SK-N-SH treated with all-trans-retinoic acid at 6 μM for 48 hours (cell line): ENCODE measurements around the gene NPAS3.
A peak's percentile ranks its signal among the peaks of the same experiment; 100 is the strongest.

Experiments used
- ATAC-seq: fragments of 200-7000 bp; cut with Tn5 transposase; 3 replicates; pipeline ENCODE4 v1.9.1; 2020; ENCODE audit warnings: mild to moderate bottlenecking, moderate library complexity
- ARNTL ChIP-seq: fragments of 450-650 bp; formaldehyde crosslinking; IDR thresholded peaks from 2 replicates; pipeline ENCODE4 v1.5.0; 2020; ENCODE audit warnings: low read depth, mild to moderate bottlenecking, moderate library complexity, borderline replicate concordance
- BACH2 ChIP-seq: fragments of 250-450 bp; sonication (Bioruptor Pico); IDR thresholded peaks from 2 replicates; pipeline ENCODE4 v1.9.0; 2021; ENCODE audit warnings: mild to moderate bottlenecking, borderline replicate concordance
- CREB5 ChIP-seq: fragments of 250-450 bp; sonication (Bioruptor Pico); IDR thresholded peaks from 2 replicates; pipeline ENCODE4 v1.5.1; 2020; ENCODE audit warnings: low read depth, mild to moderate bottlenecking, moderate library complexity
- CSDC2 ChIP-seq: fragments of 250-450 bp; sonication (Bioruptor Pico); IDR thresholded peaks from 2 replicates; pipeline ENCODE4 v1.5.0; 2020; ENCODE audit warnings: mild to moderate bottlenecking, moderate library complexity
- CSRNP3 ChIP-seq: fragments of 250-450 bp; sonication (Bioruptor Pico); IDR thresholded peaks from 2 replicates; pipeline ENCODE4 v1.5.1; 2021; ENCODE audit warnings: mild to moderate bottlenecking, moderate library complexity
- ESRRG ChIP-seq: fragments of 250-450 bp; sonication (Bioruptor Pico); IDR thresholded peaks from 2 replicates; pipeline ENCODE4 v1.6.1; 2021; ENCODE audit warnings: mild to moderate bottlenecking
- GLIS3 ChIP-seq: fragments of 250-450 bp; sonication (Bioruptor Pico); IDR thresholded peaks from 2 replicates; pipeline ENCODE4 v1.5.0; 2020; ENCODE audit warnings: mild to moderate bottlenecking, moderate library complexity
- ISL1 ChIP-seq: fragments of 250-450 bp; sonication (Bioruptor Pico); IDR thresholded peaks from 2 replicates; pipeline ENCODE4 v2.1.2; 2022; ENCODE audit warnings: mild to moderate bottlenecking, moderate library complexity
- OSR1 ChIP-seq: fragments of 250-450 bp; sonication (Bioruptor Pico); IDR thresholded peaks from 2 replicates; pipeline ENCODE4 v1.8.0; 2022; ENCODE audit warnings: moderate library complexity, mild to moderate bottlenecking, inconsistent platforms
- PATZ1 ChIP-seq: fragments of 250-450 bp; sonication (Bioruptor Pico); IDR thresholded peaks from 2 replicates; pipeline ENCODE4 v1.8.0; 2020; ENCODE audit warnings: mild to moderate bottlenecking, moderate library complexity, borderline replicate concordance
- POU6F1 ChIP-seq: fragments of 250-450 bp; sonication (Bioruptor Pico); IDR thresholded peaks from 2 replicates; pipeline ENCODE4 v1.8.0; 2021; ENCODE audit warnings: low read depth, mild to moderate bottlenecking, moderate library complexity, borderline replicate concordance
- PPARA ChIP-seq: fragments of 250-450 bp; sonication (Bioruptor Pico); IDR thresholded peaks from 2 replicates; pipeline ENCODE4 v1.5.0; 2020; ENCODE audit warnings: mild to moderate bottlenecking, borderline replicate concordance
- RARB ChIP-seq: fragments of 250-450 bp; sonication (Bioruptor Pico); IDR thresholded peaks from 2 replicates; pipeline ENCODE4 v1.8.0; 2021; ENCODE audit warnings: mild to moderate bottlenecking, moderate library complexity
- SNAI2 ChIP-seq: fragments of 250-450 bp; sonication (Bioruptor Pico); IDR thresholded peaks from 2 replicates; pipeline ENCODE4 v1.5.0; 2020; ENCODE audit warnings: mild to moderate bottlenecking, moderate library complexity
- TOX ChIP-seq: fragments of 250-450 bp; sonication (Bioruptor Pico); IDR thresholded peaks from 2 replicates; pipeline ENCODE4 v1.8.0; 2021; ENCODE audit warnings: mild to moderate bottlenecking, moderate library complexity, borderline replicate concordance
- TSHZ2 ChIP-seq: fragments of 250-450 bp; sonication (Bioruptor Pico); IDR thresholded peaks from 2 replicates; pipeline ENCODE4 v1.5.0; 2020; ENCODE audit warnings: mild to moderate bottlenecking, moderate library complexity
- ZC3H10 ChIP-seq: fragments of 250-450 bp; sonication (Bioruptor Pico); IDR thresholded peaks from 2 replicates; pipeline ENCODE4 v1.5.1; 2021; ENCODE audit warnings: mild to moderate bottlenecking, moderate library complexity
- ZFP3 ChIP-seq: fragments of 250-450 bp; sonication (Bioruptor Pico); IDR thresholded peaks from 2 replicates; pipeline ENCODE4 v1.5.0; 2020; ENCODE audit warnings: mild to moderate bottlenecking, moderate library complexity
- ZFP30 ChIP-seq: fragments of 450-650 bp; formaldehyde crosslinking; IDR thresholded peaks from 2 replicates; pipeline ENCODE4 v1.5.0; 2022; ENCODE audit warnings: mild to moderate bottlenecking, moderate library complexity
- ZNF565 ChIP-seq: fragments of 450-650 bp; formaldehyde crosslinking; conservative IDR thresholded peaks from 2 replicates; pipeline ENCODE4 v1.5.0; 2020; ENCODE audit warnings: low read depth, mild to moderate bottlenecking, moderate library complexity
- ZNF70 ChIP-seq: fragments of 450-650 bp; formaldehyde crosslinking; IDR thresholded peaks from 2 replicates; pipeline ENCODE4 v1.5.0; 2020; ENCODE audit warnings: mild to moderate bottlenecking, moderate library complexity
- ZNF8 ChIP-seq: fragments of 450-650 bp; formaldehyde crosslinking; IDR thresholded peaks from 2 replicates; pipeline ENCODE4 v1.5.0; 2020; ENCODE audit warnings: mild to moderate bottlenecking, moderate library complexity

The NPAS3 gene

GRCh38 chr14:33566082-33566481 lies 627.4 kb downstream of the NPAS3 start:
- ATAC-seq, result no peak
- TF ChIP-seq PPARA (CRISPR knock-in tag) (no peak), TSHZ2 (no peak), POU6F1 (CRISPR knock-in tag) (no peak), ZNF8 (no peak), ARNTL (CRISPR knock-in tag) (no peak), BACH2 (CRISPR knock-in tag) (no peak), SNAI2 (CRISPR knock-in tag) (no peak), TOX (no peak), GLIS3 (CRISPR knock-in tag) (no peak), RARB (CRISPR knock-in tag) (no peak), ZC3H10 (CRISPR knock-in tag) (no peak), PATZ1 (CRISPR knock-in tag) (no peak), ZNF70 (no peak), ESRRG (no peak), OSR1 (no peak), ISL1 (CRISPR knock-in tag) (no peak), ZFP30 (CRISPR knock-in tag) (no peak), ZNF565 (CRISPR knock-in tag) (no peak), CSRNP3 (no peak)

GRCh38 chr14:33567023-33567728 lies 628.5 kb downstream of the NPAS3 start:
- 0 out of 3 replicates have a peak, but pooled peaks have one; percentile 7 for ATAC-seq
- TF ChIP-seq ZFP3 (CRISPR knock-in tag), result no peak
- no peak for TF ChIP-seq GLIS3 (CRISPR knock-in tag)
- no peak for TF ChIP-seq CREB5 (CRISPR knock-in tag)
- TF ChIP-seq POU6F1 (CRISPR knock-in tag), result no peak
- no peak for TF ChIP-seq ISL1 (CRISPR knock-in tag)
- no peak for TF ChIP-seq TOX
- no peak for TF ChIP-seq SNAI2 (CRISPR knock-in tag)
- no peak for TF ChIP-seq ZNF565 (CRISPR knock-in tag)
- TF ChIP-seq TSHZ2, result no peak
- TF ChIP-seq ZNF70, result no peak
- TF ChIP-seq CSDC2 (CRISPR knock-in tag), result no peak
- no peak for TF ChIP-seq PPARA (CRISPR knock-in tag)
- no peak for TF ChIP-seq PATZ1 (CRISPR knock-in tag)
- no peak for TF ChIP-seq BACH2 (CRISPR knock-in tag)
